Pons (tissue), 1 donor: ENCODE results near the gene POLR2C.
A peak's percentile ranks its signal among the peaks of the same experiment; 100 is the strongest.

Source experiments
- DNase-seq: peaks from one replicate; pipeline ENCODE4 v3.0.0-alpha.2; 2016; ENCODE audit warnings: low spot score

Gene POLR2C

GRCh38 chr16:57504001-57504400 lies 41.5 kb downstream of the POLR2C start:
- DNase-seq = no peak

GRCh38 chr16:57504491-57504890 lies 42.0 kb downstream of the POLR2C start:
- DNase-seq = no peak

GRCh38 chr16:57505169-57505568 lies 42.7 kb downstream of the POLR2C start:
- DNase-seq = no peak

DNA sequence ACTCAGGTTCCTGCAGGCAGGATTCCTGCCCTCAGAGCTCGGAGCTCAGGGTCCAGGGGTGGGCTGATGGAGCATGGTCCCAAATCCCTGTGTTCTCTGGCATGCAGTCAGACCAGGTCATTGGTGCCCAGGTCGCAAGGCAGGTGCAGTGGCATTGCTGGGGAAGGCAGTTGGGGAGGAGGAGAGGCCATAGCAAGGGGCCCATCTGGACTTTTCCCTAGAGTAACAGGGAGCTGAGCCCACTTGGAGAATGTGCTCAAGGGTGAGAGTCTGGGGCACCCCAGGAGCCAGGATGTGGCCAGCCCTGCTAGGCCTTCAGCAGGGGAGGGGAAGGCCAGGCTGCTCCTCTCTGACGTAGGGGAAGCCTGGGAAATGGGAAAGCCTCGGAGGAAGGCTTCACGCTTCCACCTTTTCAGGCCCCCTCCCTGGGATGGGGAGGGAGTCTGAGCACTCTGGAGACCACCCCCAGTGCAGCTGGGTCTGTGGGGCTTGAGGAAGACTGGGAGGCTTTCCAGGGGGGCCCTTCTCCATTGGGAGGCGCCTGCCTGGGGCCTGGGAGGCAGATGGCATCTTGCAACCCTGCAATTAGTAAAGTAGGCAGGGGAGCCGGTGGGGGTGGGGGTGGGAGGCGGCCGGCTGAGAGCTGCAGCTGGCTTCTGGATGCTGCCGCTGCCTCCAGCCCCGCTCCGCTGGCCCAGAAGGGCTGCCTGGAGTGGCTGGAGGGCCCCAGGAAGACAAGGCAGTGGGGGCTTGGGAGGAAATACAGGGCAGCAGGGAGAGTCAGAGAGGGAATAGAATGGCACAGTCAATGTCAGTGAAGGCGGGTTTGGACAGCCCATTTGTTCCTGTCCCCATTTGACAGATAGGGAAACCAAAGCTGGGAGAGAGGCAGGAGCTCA lies 44.9 kb downstream of the POLR2C start:
- DNase-seq = no peak

DNA sequence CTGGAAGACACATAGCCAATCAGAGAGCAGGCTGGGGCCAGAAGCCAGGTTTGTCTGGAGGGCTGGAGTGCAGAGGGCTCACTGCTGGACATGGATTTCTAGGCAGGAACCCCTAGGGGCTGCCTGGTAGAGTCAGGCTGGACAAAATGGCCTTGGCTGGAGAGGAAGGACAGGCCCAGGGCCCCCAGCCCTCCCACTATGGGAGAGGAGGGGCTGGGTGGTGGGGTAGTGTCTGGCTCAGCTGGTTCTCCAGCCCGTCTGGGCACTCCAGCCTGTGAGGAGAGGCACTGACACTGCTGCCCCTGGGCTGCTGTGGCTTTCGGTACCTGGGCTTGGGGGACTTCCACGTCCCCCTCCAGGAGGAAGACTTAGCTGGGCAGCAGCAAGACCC lies 45.6 kb downstream of the POLR2C start:
- no peak for DNase-seq

- no peak for DNase-seq
These were observed 46.9 kb downstream of the POLR2C start for GRCh38 chr16:57509231-57509923.

DNA sequence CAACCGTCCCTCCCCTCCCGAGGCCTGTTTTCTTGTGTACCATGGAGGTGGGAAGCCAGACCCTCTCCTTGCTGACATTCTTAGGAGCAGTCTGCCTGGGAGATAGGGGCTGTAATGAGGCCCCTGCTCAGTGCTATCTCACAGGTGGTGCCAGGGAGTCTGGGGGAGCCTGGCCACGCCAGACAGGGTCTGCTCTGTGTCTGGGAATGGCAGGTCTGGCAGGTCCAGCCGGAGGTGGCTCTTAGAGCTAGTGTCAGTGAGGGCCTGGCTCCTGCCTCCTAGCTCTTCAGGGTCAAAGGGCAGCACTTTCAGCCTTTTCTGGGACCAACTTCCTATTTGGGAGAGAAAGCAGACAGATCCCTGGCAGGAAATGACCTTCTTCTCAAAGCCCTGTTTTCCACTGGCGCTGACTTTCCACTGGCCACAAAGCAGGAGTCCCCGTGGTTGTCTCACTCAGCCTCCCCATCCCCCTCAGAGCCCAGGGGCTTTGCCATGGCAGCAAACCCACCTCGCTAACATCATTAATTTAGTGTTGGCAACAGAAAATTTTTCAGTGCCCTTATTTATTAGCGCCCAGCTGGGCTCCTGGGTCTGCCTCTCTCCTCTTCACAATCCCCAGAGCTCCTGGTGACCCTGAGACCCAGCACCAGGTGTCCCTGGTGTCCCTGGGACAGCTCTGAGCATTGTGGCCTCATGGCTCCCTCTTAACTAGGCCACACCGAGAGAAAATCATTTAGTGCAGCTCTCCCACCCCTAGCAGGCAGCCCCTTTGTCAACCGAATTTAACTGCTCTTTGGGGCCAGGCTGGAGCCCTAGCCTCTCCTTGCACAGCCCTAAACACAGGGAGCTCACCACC lies 47.8 kb downstream of the POLR2C start:
- DNase-seq = no peak

DNA sequence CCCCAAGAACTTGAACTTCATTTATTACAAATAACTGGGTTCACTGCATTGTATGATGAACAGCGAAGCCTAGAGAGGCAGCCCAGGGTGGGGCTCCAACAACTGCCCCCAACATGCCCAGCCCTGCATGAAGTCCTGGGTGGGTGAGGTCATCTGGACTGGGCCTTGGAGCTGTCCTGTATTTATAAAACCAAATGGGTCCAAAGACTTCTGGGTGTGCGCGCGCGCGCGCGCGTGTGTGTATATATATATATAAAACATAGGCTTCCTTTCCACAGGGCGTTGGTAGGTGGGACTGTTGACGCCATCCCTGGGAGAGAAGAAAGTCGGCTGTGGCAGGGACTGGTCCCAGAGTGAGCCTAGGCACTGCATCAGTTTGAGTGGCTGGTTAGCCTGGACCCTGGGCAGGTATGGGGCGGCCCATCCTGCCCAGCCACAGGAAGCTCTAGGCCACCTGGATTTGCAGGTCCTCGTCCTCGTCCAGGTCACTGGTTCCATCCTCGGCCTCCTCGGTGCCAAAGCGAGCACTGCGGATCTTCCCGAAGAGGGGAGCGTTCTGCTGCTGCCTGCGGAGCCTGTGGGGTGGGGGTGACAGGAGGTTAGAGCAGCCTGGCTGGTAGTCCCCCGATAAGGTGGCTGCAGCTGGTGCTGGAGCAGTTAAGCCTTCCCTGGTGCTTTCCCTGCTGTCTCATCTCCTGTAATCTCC lies 50.0 kb downstream of the POLR2C start:
- no peak for DNase-seq

DNA sequence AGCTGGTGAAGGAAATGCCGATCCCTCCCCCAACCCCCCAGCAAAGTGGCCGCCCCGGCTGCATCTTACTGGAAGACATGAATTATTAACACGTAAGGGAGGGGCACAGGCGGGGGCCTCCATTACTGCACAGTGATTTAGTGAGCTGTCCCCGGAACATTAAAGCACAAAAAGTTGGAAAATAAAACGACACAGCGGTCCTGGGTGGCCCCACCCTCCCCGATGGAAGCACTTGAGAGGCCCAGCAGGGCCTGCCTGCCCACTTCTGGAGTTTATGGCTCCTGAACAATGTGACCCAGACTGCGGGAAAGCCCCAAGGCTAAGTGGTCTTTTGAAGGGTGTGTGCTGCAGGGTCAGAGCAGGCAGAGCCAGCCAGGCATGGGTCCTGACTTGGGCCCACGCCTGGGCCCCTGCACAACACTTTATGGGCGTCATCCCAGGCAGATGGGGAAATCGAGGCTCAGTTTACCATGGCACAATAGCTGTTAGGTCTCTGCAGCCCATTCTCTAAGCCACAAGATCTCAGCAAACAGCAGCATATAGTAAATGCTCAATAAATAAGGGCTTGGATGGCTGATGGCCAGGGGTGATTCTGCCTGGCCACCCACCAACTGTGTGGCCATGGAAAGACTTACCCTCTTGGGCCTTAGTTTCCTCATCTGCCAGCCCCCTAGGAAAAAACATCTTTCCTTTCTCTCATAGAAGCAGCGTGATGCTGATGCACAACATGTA lies 51.1 kb downstream of the POLR2C start:
- DNase-seq = no peak

GRCh38 chr16:57514371-57514770 lies 51.9 kb downstream of the POLR2C start:
- no peak for DNase-seq

GRCh38 chr16:57514791-57515600 lies 52.5 kb downstream of the POLR2C start:
- DNase-seq = no peak

DNA sequence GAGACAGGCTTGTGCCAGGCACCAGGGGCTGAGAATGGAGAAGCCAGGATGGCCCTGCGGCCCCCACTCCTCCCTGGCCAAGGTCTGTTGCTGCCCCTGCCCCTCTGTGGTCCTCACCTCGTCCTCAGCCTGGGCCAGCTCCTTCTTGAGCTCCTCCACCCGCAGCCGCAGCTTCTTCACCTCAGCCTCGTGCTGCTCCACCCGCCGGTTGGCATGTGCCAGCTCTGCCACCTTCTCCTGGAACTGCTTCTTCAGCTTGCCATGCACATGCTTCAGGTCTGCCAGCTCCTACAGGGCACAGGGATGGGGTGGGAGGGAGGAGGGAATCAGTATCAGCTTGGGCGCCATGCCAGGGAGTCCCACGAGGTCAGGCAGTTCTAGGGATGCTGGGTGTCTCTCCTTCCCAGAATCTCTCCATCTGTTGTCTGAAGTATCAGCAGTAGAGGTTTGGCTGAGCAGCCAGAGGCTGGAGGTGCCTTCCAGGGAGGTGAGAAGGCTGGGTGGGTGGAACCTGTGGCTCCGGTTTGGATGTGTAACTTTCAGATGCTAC lies 53.8 kb downstream of the POLR2C start:
- DNase-seq = no peak

GRCh38 chr16:57516773-57517172 lies 54.3 kb downstream of the POLR2C start:
- DNase-seq = no peak

GRCh38 chr16:57517397-57518367 lies 55.2 kb downstream of the POLR2C start:
- no peak for DNase-seq

GRCh38 chr16:57518520-57518919 lies 56.0 kb downstream of the POLR2C start:
- DNase-seq = no peak

DNA sequence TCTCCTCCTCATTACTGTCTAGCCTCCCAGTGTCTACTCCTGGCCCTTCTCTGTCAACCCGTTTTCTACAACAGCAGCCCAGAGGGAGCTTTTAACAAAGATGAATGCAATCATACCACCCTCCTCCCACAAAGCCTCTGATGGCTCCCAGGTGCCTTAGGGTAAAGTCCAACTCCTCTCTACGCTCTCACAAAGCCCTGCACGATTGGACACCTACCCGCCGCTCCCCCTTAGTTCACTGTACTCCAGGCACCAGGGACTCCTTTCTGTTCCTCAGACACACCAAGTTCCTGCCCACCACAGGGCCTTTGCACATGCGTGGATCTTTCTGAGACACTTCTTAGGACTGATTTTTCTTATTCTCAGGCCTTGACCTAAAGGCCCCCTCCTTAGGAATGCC lies 56.4 kb downstream of the POLR2C start:
- DNase-seq = no peak

GRCh38 chr16:57519796-57520360 lies 57.4 kb downstream of the POLR2C start:
- DNase-seq = peak; percentile 39
